HG03139 (cell line): Measurements from ENCODE around the gene KCNH8.

Source experiments
- ATAC-seq: cut with Tn5 transposase; IDR thresholded peaks from one replicate; pipeline ENCODE4 v1.9.1; 2021; ENCODE audit not compliant: unreplicated experiment

KCNH8 gene

DNA sequence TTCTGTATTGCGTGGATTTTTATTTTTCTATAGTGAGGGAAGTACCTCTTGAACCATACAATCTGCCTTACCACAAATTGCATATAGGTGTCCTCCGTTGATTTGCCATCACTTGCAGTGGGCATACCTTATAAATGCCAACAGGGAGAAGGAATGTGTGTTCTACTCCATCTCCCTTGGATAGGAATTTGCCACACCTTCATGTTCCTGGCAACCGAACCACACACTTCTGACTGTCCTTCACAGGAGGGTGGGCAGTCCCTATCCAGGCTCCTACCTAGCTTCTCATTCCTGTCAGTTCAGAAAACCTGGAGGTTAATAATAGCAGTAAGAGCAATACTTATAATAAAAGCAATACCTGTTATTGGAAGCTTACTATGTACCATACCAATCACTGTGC is 428.0 kb downstream of the KCNH8 start:
- ATAC-seq, result no peak
